Measurements from ENCODE around the gene TMED8.

- TF ChIP-seq CTCF (optimal IDR thresholded peaks at IDR 0.05 in 1 of 3, IDR thresholded peaks at IDR 0.05 in 1 of 3, conservative IDR thresholded peaks at IDR 0.05 in 1 of 3; ENCODE audit: extremely low read depth in 1 of 3, insufficient read depth in 2 of 3, low read length in 3 of 3): no peak
- TF ChIP-seq EZH2 (IDR thresholded peaks at IDR 0.05; ENCODE audit: low read length): no peak
These were observed 62.9 kb downstream of the TMED8 start for GRCh38 chr14:77314043-77314442.

Measured in keratinocyte (primary cell).